GM23338 (cell line): ENCODE results near the gene DNAH9. TPM values are rescaled to one million over a fixed set of nuclear protein-coding genes. Genes with fewer than 3 reads are reported as not detected.

Experiments used
- ATAC-seq: fragments of 200-7000 bp; cut with Tn5 transposase; 3 replicates; pipeline ENCODE4 v1.9.1; 2020
- DNase-seq: peaks from one replicate; pipeline ENCODE4 v3.0.0-alpha.2; 2015; ENCODE audit warnings: low spot score
- H2AFZ ChIP-seq: fragments of 200-600 bp; sonication (generic); 2 replicates; pipeline ENCODE4 v1.8.0; 2016; ENCODE audit warnings: antibody characterized with exemption, mild to moderate bottlenecking, moderate library complexity
- H3F3A ChIP-seq: fragments of 200-600 bp; sonication (generic); replicated peaks from 2 replicates; pipeline ENCODE4 v1.8.0; 2017; ENCODE audit warnings: antibody characterized with exemption, mixed run types, low read depth
- H3K27ac ChIP-seq: fragments of 200-600 bp; sonication (generic); 2 replicates; pipeline ENCODE4 v1.6.1; 2016; ENCODE audit warnings: low read depth
- H3K27me3 ChIP-seq: fragments of 200-600 bp; sonication (generic); 2 replicates; pipeline ENCODE4 v1.8.0; 2016; ENCODE audit warnings: mild to moderate bottlenecking, mixed run types, moderate library complexity; ENCODE audit not compliant: insufficient read depth
- H3K36me3 ChIP-seq: fragments of 200-600 bp; sonication (generic); 2 replicates; pipeline ENCODE4 v1.8.0; 2016; ENCODE audit warnings: mild to moderate bottlenecking; ENCODE audit not compliant: insufficient read depth
- H3K4me1 ChIP-seq: fragments of 200-600 bp; sonication (generic); 2 replicates; pipeline ENCODE4 v1.8.0; 2016; ENCODE audit warnings: mild to moderate bottlenecking, moderate library complexity; ENCODE audit not compliant: insufficient read depth
- H3K4me2 ChIP-seq: fragments of 200-600 bp; sonication (generic); 2 replicates; pipeline ENCODE4 v1.7.1; 2017; ENCODE audit warnings: mixed run types
- H3K4me3 ChIP-seq: fragments of 200-600 bp; sonication (generic); 2 replicates; pipeline ENCODE4 v1.6.1; 2016; ENCODE audit warnings: mixed run types
- H3K79me2 ChIP-seq: fragments of 200-600 bp; sonication (generic); replicated peaks from 2 replicates; pipeline ENCODE4 v1.8.0; 2017; ENCODE audit warnings: mild to moderate bottlenecking; ENCODE audit not compliant: insufficient read depth
- H3K9me2 ChIP-seq: fragments of 200-600 bp; sonication (generic); 2 replicates; pipeline ENCODE4 v1.8.0; 2017; ENCODE audit not compliant: insufficient read depth
- H4K20me1 ChIP-seq: fragments of 200-600 bp; sonication (generic); replicated peaks from 2 replicates; pipeline ENCODE4 v1.8.0; 2017; ENCODE audit warnings: mild to moderate bottlenecking; ENCODE audit not compliant: insufficient read depth
- H3K27ac Mint-ChIP-seq: 2 replicates; pipeline ENCODE4 v1.8.0; 2020; ENCODE audit warnings: inconsistent platforms, mild to moderate bottlenecking, moderate library complexity, mixed read lengths
- H3K27me3 Mint-ChIP-seq: 3 replicates; pipeline ENCODE4 v1.8.0; 2022; ENCODE audit warnings: low read depth, mild to moderate bottlenecking, moderate library complexity, mixed read lengths, inconsistent platforms; ENCODE audit not compliant: insufficient read depth, poor library complexity
- H3K36me3 Mint-ChIP-seq: 3 replicates; pipeline ENCODE4 v1.8.0; 2021; ENCODE audit warnings: low read depth, mild to moderate bottlenecking, inconsistent platforms, moderate library complexity, mixed read lengths
- H3K4me1 Mint-ChIP-seq: 3 replicates; pipeline ENCODE4 v1.8.0; 2020; ENCODE audit warnings: mild to moderate bottlenecking, inconsistent platforms, mixed read lengths
- H3K4me3 Mint-ChIP-seq: 3 replicates; pipeline ENCODE4 v1.8.0; 2021; ENCODE audit warnings: moderate library complexity, mild to moderate bottlenecking, inconsistent platforms, mixed read lengths
- H3K9me3 Mint-ChIP-seq: 3 replicates; pipeline ENCODE4 v1.8.0; 2020; ENCODE audit warnings: moderate library complexity, mild to moderate bottlenecking, inconsistent platforms, mixed read lengths
- EZH2phosphoT487 ChIP-seq: fragments of 200-600 bp; sonication (generic); IDR thresholded peaks from one replicate; pipeline ENCODE4 v1.8.1; 2018; ENCODE audit warnings: antibody characterized with exemption; ENCODE audit not compliant: unreplicated experiment
- JUNB ChIP-seq: IDR thresholded peaks from one replicate; pipeline ENCODE4 v1.6.1; 2016; ENCODE audit warnings: antibody characterized with exemption; ENCODE audit not compliant: unreplicated experiment
- NANOG ChIP-seq: IDR thresholded peaks from 2 replicates; pipeline ENCODE4 v1.6.1; 2016; ENCODE audit warnings: antibody characterized with exemption, borderline replicate concordance
- POLR2AphosphoS5 ChIP-seq: IDR thresholded peaks from 2 replicates; pipeline ENCODE4 v1.6.1; 2016; ENCODE audit warnings: antibody characterized with exemption, low read depth
- REST ChIP-seq: IDR thresholded peaks from one replicate; pipeline ENCODE4 v1.6.1; 2018; ENCODE audit warnings: antibody characterized with exemption; ENCODE audit not compliant: unreplicated experiment
- ZNF114 ChIP-seq: fragments of 250-450 bp; sonication (Bioruptor Pico); IDR thresholded peaks from 2 replicates; pipeline ENCODE4 v1.5.0; 2020; ENCODE audit warnings: mild to moderate bottlenecking, moderate library complexity
- ZNF331 ChIP-seq: fragments of 250-450 bp; sonication (Bioruptor Pico); IDR thresholded peaks from 2 replicates; pipeline ENCODE4 v1.5.0; 2020; ENCODE audit warnings: low read depth, mild to moderate bottlenecking, moderate library complexity
- ZNF462 ChIP-seq: fragments of 250-450 bp; sonication (Bioruptor Pico); IDR thresholded peaks from 2 replicates; pipeline ENCODE4 v1.5.0; 2020; ENCODE audit warnings: mild to moderate bottlenecking, moderate library complexity
- polyA plus RNA-seq: library from polyadenylated mRNA; unstranded; fragments of >200 nt; fragmentation: Nextera tagmentation; extraction: Ambion mirVana; gene quantifications from 2 replicates; pipeline ENCODE4 v1.2.1, GENCODE V29; 2016
- total RNA-seq: library from RNA; depleted of rRNA; stranded (reverse); fragments of >200 nt; shearing (Covaris generic); gene quantifications from 2 replicates; pipeline ENCODE4 v1.2.3, GENCODE V29; 2014
- TF ChIP-seq, protein P1 (sequence below), 2 experiments: fragments of 200-600 bp in 1 of 2; sonication (generic) in 1 of 2; conservative IDR thresholded peaks; 2 replicates each; pipeline versions ENCODE4 v1.5.1 to v1.6.1; 2016 to 2017; ENCODE audit warnings: antibody characterized with exemption in 2 of 2, low read depth in 2 of 2, mild to moderate bottlenecking in 2 of 2, moderate library complexity in 1 of 2

The DNAH9 gene
- total and polyA plus RNA-seq, 2 experiments from 2014 or later, result not detected

- H3K36me3 Mint-ChIP-seq, result peaks cover 47% of the 10 kb centered on the region
- TF ChIP-seq NANOG (no peak), ZNF331 (peak; percentile 60; the same call in 1 of the 2 replicates), POLR2AphosphoS5 (no peak)
- Histone ChIP-seq H4K20me1 (no peaks in the 10 kb centered on the region), H3K4me3 (no peak overlapping the region), H3K9me2 (no peaks in the 10 kb centered on the region), H3K79me2 (no peaks in the 10 kb centered on the region), H3K36me3 (no peaks in the 10 kb centered on the region), H3F3A (no peaks in the 10 kb centered on the region), H3K27ac (no peak overlapping the region), H3K27me3 (no peaks in the 10 kb centered on the region), H3K4me1 (no peaks in the 10 kb centered on the region), H2AFZ (no peak overlapping the region), H3K4me2 (no peak overlapping the region)
- no peaks in the 10 kb centered on the region for H3K4me1 Mint-ChIP-seq
- H3K9me3 Mint-ChIP-seq, result peaks cover 90% of the 10 kb centered on the region
- no peak for DNase-seq
- H3K27ac Mint-ChIP-seq, result no peak overlapping the region
- peaks cover 12% of the 10 kb centered on the region for H3K27me3 Mint-ChIP-seq
- no peak for ATAC-seq
- no peak overlapping the region for H3K4me3 Mint-ChIP-seq
These were observed 271.6 kb downstream of the DNAH9 start for GRCh38 chr17:11869680-11870394.

GRCh38 chr17:11871773-11872172, 273.5 kb downstream of the DNAH9 start:
- Histone ChIP-seq H3F3A (no peaks in the 10 kb centered on the region), H3K79me2 (no peaks in the 10 kb centered on the region), H3K4me3 (no peak overlapping the region), H3K27ac (no peak overlapping the region), H3K4me2 (no peak overlapping the region), H3K9me2 (no peaks in the 10 kb centered on the region), H3K36me3 (no peaks in the 10 kb centered on the region), H3K27me3 (no peaks in the 10 kb centered on the region), H2AFZ (no peak overlapping the region), H3K4me1 (no peaks in the 10 kb centered on the region), H4K20me1 (no peaks in the 10 kb centered on the region)
- Mint-ChIP-seq H3K4me3 (no peak overlapping the region), H3K4me1 (no peaks in the 10 kb centered on the region), H3K9me3 (peaks cover 98% of the 10 kb centered on the region), H3K36me3 (peaks cover 56% of the 10 kb centered on the region), H3K27me3 (peaks cover 12% of the 10 kb centered on the region), H3K27ac (no peak overlapping the region)
- no peak for DNase-seq
- ATAC-seq, result no peak
- TF ChIP-seq ZNF462 (CRISPR knock-in tag), result no peak
- TF ChIP-seq ZNF114, result no peak
- TF ChIP-seq EZH2phosphoT487, result no peak
- no peak for TF ChIP-seq ZNF331
- TF ChIP-seq JUNB, result no peak
- no peak for TF ChIP-seq REST
- TF ChIP-seq, protein P1, sequence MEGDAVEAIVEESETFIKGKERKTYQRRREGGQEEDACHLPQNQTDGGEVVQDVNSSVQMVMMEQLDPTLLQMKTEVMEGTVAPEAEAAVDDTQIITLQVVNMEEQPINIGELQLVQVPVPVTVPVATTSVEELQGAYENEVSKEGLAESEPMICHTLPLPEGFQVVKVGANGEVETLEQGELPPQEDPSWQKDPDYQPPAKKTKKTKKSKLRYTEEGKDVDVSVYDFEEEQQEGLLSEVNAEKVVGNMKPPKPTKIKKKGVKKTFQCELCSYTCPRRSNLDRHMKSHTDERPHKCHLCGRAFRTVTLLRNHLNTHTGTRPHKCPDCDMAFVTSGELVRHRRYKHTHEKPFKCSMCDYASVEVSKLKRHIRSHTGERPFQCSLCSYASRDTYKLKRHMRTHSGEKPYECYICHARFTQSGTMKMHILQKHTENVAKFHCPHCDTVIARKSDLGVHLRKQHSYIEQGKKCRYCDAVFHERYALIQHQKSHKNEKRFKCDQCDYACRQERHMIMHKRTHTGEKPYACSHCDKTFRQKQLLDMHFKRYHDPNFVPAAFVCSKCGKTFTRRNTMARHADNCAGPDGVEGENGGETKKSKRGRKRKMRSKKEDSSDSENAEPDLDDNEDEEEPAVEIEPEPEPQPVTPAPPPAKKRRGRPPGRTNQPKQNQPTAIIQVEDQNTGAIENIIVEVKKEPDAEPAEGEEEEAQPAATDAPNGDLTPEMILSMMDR (conservative IDR thresholded peaks at IDR 0.05; ENCODE audit: low read depth in 2 of 2), result peak; percentile 8 to 15; a peak in 1 of 4 replicates
